Measurements from ENCODE around the gene XPO4.
"Not testable (repeated sequence)": the region's sequence is repeated elsewhere in the genome, so short reads cannot be mapped to it uniquely, and the experiment has no call there.

Gene XPO4

DNA sequence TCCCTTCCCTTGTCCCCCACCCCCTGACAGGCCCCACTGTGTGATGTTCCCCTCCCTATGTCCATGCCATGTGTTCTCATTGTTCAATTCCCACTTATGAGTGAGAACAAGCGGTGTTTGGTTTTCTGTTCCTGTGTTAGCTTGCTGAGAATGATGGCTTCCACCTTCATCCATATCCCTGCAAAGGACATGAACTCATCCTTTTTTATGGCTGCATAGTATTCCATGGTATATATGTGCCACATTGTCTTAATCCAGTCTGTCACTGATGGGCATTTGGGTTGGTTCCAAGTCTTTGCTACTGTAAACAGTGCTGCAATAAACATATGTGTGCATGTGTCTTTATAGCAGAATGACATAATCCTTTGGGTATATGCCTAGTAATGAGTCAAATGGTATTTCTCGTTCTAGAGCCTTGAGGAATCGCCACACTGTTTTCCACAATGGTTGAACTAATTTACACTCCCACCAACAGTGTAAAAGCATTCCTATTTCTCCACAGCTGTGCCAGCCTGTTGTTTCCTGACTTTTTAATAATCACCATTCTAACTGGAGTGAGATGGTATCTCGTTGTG, 158.6 kb downstream of the XPO4 start:
- H3K4me1 ChIP-seq (ENCODE audit: control insufficient read depth in 1 of 2, insufficient read depth in 2 of 2, low read length in 2 of 2); H2BK5ac ChIP-seq (ENCODE audit: low read depth, low read length, poor library complexity); H3K4me3 ChIP-seq (ENCODE audit: low read depth, low read length); H3K14ac ChIP-seq (ENCODE audit: low read length); H3K23ac ChIP-seq (ENCODE audit: low read length); H4K8ac ChIP-seq (ENCODE audit: low read depth, low read length); H3K27ac ChIP-seq (ENCODE audit: low read depth, low read length); H4K91ac ChIP-seq (ENCODE audit: low read depth, low read length); H3K18ac ChIP-seq (ENCODE audit: low read length); DNase-seq; H3K79me1 ChIP-seq (ENCODE audit: low read length); H2BK12ac ChIP-seq (ENCODE audit: low read length); H2AK5ac ChIP-seq (ENCODE audit: low read length); H2AFZ ChIP-seq (ENCODE audit: insufficient read depth, low read length, poor library complexity); H3K9ac ChIP-seq (ENCODE audit: low read length); H3K4ac ChIP-seq (ENCODE audit: low read depth, low read length); H3K36me3 ChIP-seq (ENCODE audit: control insufficient read depth in 1 of 2, insufficient read depth in 2 of 2, low read length in 2 of 2); H2BK120ac ChIP-seq (ENCODE audit: insufficient read depth, low read length, poor library complexity); H3K9me3 ChIP-seq (ENCODE audit: insufficient read depth, low read depth, low read length); H4K12ac ChIP-seq (ENCODE audit: low read depth, low read length); H3K27me3 ChIP-seq (ENCODE audit: insufficient read depth, low read length); H3K4me2 ChIP-seq (ENCODE audit: low read length); H3K79me2 ChIP-seq (ENCODE audit: control insufficient read depth, insufficient read depth, low read length, poor library complexity): not testable (repeated sequence)
- no CpG with 5 or more reads among the region's 4 CpGs for WGBS (ENCODE audit: extremely low coverage, insufficient coverage, insufficient read length)

GRCh38 chr13:20740021-20740420, 162.5 kb downstream of the XPO4 start:
- no peak overlapping the region for H4K12ac ChIP-seq (ENCODE audit: low read depth, low read length)
- H3K18ac ChIP-seq (ENCODE audit: low read length) = no peak overlapping the region
- no peaks in the 10 kb centered on the region for H3K36me3 ChIP-seq (ENCODE audit: control insufficient read depth in 1 of 2, insufficient read depth in 2 of 2, low read length in 2 of 2)
- no peak overlapping the region for H2BK5ac ChIP-seq (ENCODE audit: low read depth, low read length, poor library complexity)
- H2AFZ ChIP-seq (ENCODE audit: insufficient read depth, low read length, poor library complexity) = no peak overlapping the region
- H3K14ac ChIP-seq (ENCODE audit: low read length) = no peak overlapping the region
- no peak overlapping the region for H2BK12ac ChIP-seq (ENCODE audit: low read length)
- no peak for DNase-seq
- no peak overlapping the region for H3K27ac ChIP-seq (ENCODE audit: low read depth, low read length)
- H3K79me1 ChIP-seq (ENCODE audit: low read length) = no peaks in the 10 kb centered on the region
- H4K8ac ChIP-seq (ENCODE audit: low read depth, low read length) = no peak overlapping the region
- no peak overlapping the region for H3K4me3 ChIP-seq (ENCODE audit: low read depth, low read length)
- H3K4me2 ChIP-seq (ENCODE audit: low read length) = no peak overlapping the region
- no peaks in the 10 kb centered on the region for H3K27me3 ChIP-seq (ENCODE audit: insufficient read depth, low read length)
- H4K91ac ChIP-seq (ENCODE audit: low read depth, low read length) = no peak overlapping the region
- no peaks in the 10 kb centered on the region for H3K4me1 ChIP-seq (ENCODE audit: control insufficient read depth in 1 of 2, insufficient read depth in 2 of 2, low read length in 2 of 2)
- no peaks in the 10 kb centered on the region for H3K9me3 ChIP-seq (ENCODE audit: insufficient read depth, low read depth, low read length)
- WGBS (ENCODE audit: extremely low coverage, insufficient coverage, insufficient read length) = no CpG with 5 or more reads among the region's 22 CpGs
- no peak overlapping the region for H3K23ac ChIP-seq (ENCODE audit: low read length)
- H3K9ac ChIP-seq (ENCODE audit: low read length) = no peak overlapping the region
- H2AK5ac ChIP-seq (ENCODE audit: low read length) = no peak overlapping the region
- H3K79me2 ChIP-seq (ENCODE audit: control insufficient read depth, insufficient read depth, low read length, poor library complexity) = no peaks in the 10 kb centered on the region
- no peak overlapping the region for H2BK120ac ChIP-seq (ENCODE audit: insufficient read depth, low read length, poor library complexity)
- no peak overlapping the region for H3K4ac ChIP-seq (ENCODE audit: low read depth, low read length)

- no peaks in the 10 kb centered on the region for H3K79me1 ChIP-seq (ENCODE audit: low read length)
- no peak overlapping the region for H2BK120ac ChIP-seq (ENCODE audit: insufficient read depth, low read length, poor library complexity)
- no peak overlapping the region for H3K4ac ChIP-seq (ENCODE audit: low read depth, low read length)
- no peaks in the 10 kb centered on the region for H3K9me3 ChIP-seq (ENCODE audit: insufficient read depth, low read depth, low read length)
- no peak overlapping the region for H3K23ac ChIP-seq (ENCODE audit: low read length)
- H4K91ac ChIP-seq (ENCODE audit: low read depth, low read length) = no peak overlapping the region
- H3K14ac ChIP-seq (ENCODE audit: low read length) = no peak overlapping the region
- H2BK5ac ChIP-seq (ENCODE audit: low read depth, low read length, poor library complexity) = no peak overlapping the region
- no peak overlapping the region for H2AFZ ChIP-seq (ENCODE audit: insufficient read depth, low read length, poor library complexity)
- H2AK5ac ChIP-seq (ENCODE audit: low read length) = no peak overlapping the region
- H3K4me2 ChIP-seq (ENCODE audit: low read length) = no peak overlapping the region
- no peaks in the 10 kb centered on the region for H3K36me3 ChIP-seq (ENCODE audit: control insufficient read depth in 1 of 2, insufficient read depth in 2 of 2, low read length in 2 of 2)
- no peak overlapping the region for H4K12ac ChIP-seq (ENCODE audit: low read depth, low read length)
- no peaks in the 10 kb centered on the region for H3K79me2 ChIP-seq (ENCODE audit: control insufficient read depth, insufficient read depth, low read length, poor library complexity)
- no CpG with 5 or more reads among the region's 6 CpGs for WGBS (ENCODE audit: extremely low coverage, insufficient coverage, insufficient read length)
- DNase-seq = no peak
- H2BK12ac ChIP-seq (ENCODE audit: low read length) = no peak overlapping the region
- no peak overlapping the region for H3K27ac ChIP-seq (ENCODE audit: low read depth, low read length)
- H4K8ac ChIP-seq (ENCODE audit: low read depth, low read length) = no peak overlapping the region
- H3K4me3 ChIP-seq (ENCODE audit: low read depth, low read length) = no peak overlapping the region
- H3K18ac ChIP-seq (ENCODE audit: low read length) = no peak overlapping the region
- H3K27me3 ChIP-seq (ENCODE audit: insufficient read depth, low read length) = no peaks in the 10 kb centered on the region
- H3K4me1 ChIP-seq (ENCODE audit: control insufficient read depth in 1 of 2, insufficient read depth in 2 of 2, low read length in 2 of 2) = no peaks in the 10 kb centered on the region
- no peak overlapping the region for H3K9ac ChIP-seq (ENCODE audit: low read length)
These were observed 163.9 kb downstream of the XPO4 start for GRCh38 chr13:20738616-20739015.

DNA sequence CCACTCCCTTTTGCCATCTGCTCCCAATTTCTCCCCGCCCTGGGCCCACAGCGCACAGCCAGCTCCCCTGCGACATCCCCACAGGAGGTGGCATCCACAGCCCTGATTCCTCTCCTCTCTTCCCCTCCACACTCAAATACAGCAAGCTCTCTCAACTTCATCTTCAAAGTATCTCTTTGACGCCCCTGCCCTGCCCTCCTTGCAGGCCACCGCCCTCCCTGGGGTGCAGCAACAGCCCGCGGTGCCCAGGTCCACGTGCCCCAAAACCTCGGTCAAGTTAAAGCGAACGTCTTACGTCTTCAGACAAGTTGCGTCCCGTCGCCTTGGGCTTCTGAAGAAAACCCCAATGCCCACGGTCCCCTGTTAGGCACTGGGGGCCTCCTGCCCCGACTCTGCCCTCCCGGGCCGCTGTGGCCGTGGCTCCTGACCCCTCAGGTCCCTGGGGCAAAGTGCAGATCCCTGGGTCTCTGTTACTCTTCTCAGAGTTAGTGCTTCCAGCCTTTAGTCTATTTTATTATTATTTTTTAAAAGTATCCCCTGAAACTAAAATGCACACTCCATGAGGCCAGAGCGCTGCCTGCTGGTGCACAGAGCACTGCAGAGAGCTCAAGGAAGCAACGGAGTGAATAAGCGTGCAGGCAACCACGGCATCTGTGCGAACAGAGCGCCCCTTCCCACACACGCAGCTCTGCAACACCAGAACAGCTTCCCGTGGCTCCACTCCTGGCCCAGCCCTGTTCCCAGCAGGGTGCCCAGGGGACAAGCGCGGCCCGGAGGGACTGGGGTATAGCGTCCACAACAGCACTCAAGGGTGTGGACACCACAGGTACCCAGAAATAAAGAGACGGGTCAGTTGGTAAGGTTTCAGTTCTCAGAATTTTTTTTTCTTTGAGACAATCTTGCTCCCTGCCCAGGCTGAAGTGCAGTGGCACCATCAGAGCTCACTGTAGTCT, 172.6 kb downstream of the XPO4 start:
- WGBS (ENCODE audit: extremely low coverage, insufficient coverage, insufficient read length) = no CpG with 5 or more reads among the region's 33 CpGs
- no peak overlapping the region for H2AFZ ChIP-seq (ENCODE audit: insufficient read depth, low read length, poor library complexity)
- H4K12ac ChIP-seq (ENCODE audit: low read depth, low read length) = no peak overlapping the region
- H3K9me3 ChIP-seq (ENCODE audit: insufficient read depth, low read depth, low read length) = peaks cover 2% of the 10 kb centered on the region
- no peak overlapping the region for H4K8ac ChIP-seq (ENCODE audit: low read depth, low read length)
- no peaks in the 10 kb centered on the region for H3K27me3 ChIP-seq (ENCODE audit: insufficient read depth, low read length)
- H3K23ac ChIP-seq (ENCODE audit: low read length) = no peak overlapping the region
- H3K79me1 ChIP-seq (ENCODE audit: low read length) = no peaks in the 10 kb centered on the region
- no peak overlapping the region for H3K4ac ChIP-seq (ENCODE audit: low read depth, low read length)
- H3K18ac ChIP-seq (ENCODE audit: low read length) = no peak overlapping the region
- H4K91ac ChIP-seq (ENCODE audit: low read depth, low read length) = no peak overlapping the region
- no peak overlapping the region for H2BK120ac ChIP-seq (ENCODE audit: insufficient read depth, low read length, poor library complexity)
- no peak overlapping the region for H2AK5ac ChIP-seq (ENCODE audit: low read length)
- no peak overlapping the region for H3K14ac ChIP-seq (ENCODE audit: low read length)
- H2BK5ac ChIP-seq (ENCODE audit: low read depth, low read length, poor library complexity) = no peak overlapping the region
- DNase-seq = no peak
- H3K4me2 ChIP-seq (ENCODE audit: low read length) = no peak overlapping the region
- no peak overlapping the region for H3K27ac ChIP-seq (ENCODE audit: low read depth, low read length)
- no peaks in the 10 kb centered on the region for H3K79me2 ChIP-seq (ENCODE audit: control insufficient read depth, insufficient read depth, low read length, poor library complexity)
- H3K9ac ChIP-seq (ENCODE audit: low read length) = no peak overlapping the region
- no peak overlapping the region for H2BK12ac ChIP-seq (ENCODE audit: low read length)
- no peak overlapping the region for H3K4me3 ChIP-seq (ENCODE audit: low read depth, low read length)
- no peaks in the 10 kb centered on the region for H3K36me3 ChIP-seq (ENCODE audit: control insufficient read depth in 1 of 2, insufficient read depth in 2 of 2, low read length in 2 of 2)
- peaks cover 0 to 2% of the 10 kb centered on the region in 2 experiments for H3K4me1 ChIP-seq (ENCODE audit: control insufficient read depth in 1 of 2, insufficient read depth in 2 of 2, low read length in 2 of 2)

Measured in trophoblast cell (in vitro differentiated cells and primary cell).